ENCODE results near the gene POLRMT. TPM values are rescaled to one million over a fixed set of nuclear protein-coding genes. Genes with fewer than 3 reads are reported as not detected.
"Not testable (repeated sequence)": the region's sequence is repeated elsewhere in the genome, so short reads cannot be mapped to it uniquely, and the experiment has no call there.

Gene POLRMT
- total RNA-seq, 1 donor from 2014 or later, result 29.0 TPM

GRCh38 chr19:588093-588740 lies 45.1 kb downstream of the POLRMT start:
- Histone ChIP-seq H3K4me3 (ENCODE audit: low read depth, low read length) (no peak overlapping the region), H3K27me3 (ENCODE audit: control insufficient read depth, insufficient read depth, low read length) (peaks cover 7% of the 10 kb centered on the region), H3K36me3 (ENCODE audit: control insufficient read depth, insufficient read depth, low read length) (peaks cover 2% of the 10 kb centered on the region)
- TF ChIP-seq CTCF (IDR thresholded peaks at IDR 0.05; ENCODE audit: insufficient read depth, low read length, severe bottlenecking), result peak; percentile 84
- DNase-seq (ENCODE audit: low read depth), result peak; percentile 49
- no peak for FAIRE-seq

- H3K36me3 ChIP-seq (ENCODE audit: control insufficient read depth, insufficient read depth, low read length), result peaks cover 17% of the 10 kb centered on the region
- TF ChIP-seq CTCF (IDR thresholded peaks at IDR 0.05; ENCODE audit: insufficient read depth, low read length, severe bottlenecking), result no peak
- DNase-seq (ENCODE audit: low read depth) (no peak), FAIRE-seq (no peak)
- no peak overlapping the region for H3K4me3 ChIP-seq (ENCODE audit: low read depth, low read length)
- peaks cover 5% of the 10 kb centered on the region for H3K27me3 ChIP-seq (ENCODE audit: control insufficient read depth, insufficient read depth, low read length)
Observed at GRCh38 chr19:585551-586110, 47.7 kb downstream of the POLRMT start.

GRCh38 chr19:585146-585545 lies 48.2 kb downstream of the POLRMT start:
- H3K27me3 ChIP-seq (ENCODE audit: control insufficient read depth, insufficient read depth, low read length); DNase-seq (ENCODE audit: low read depth); FAIRE-seq; H3K4me3 ChIP-seq (ENCODE audit: low read depth, low read length): not testable (repeated sequence)
- peaks cover 19% of the 10 kb centered on the region for H3K36me3 ChIP-seq (ENCODE audit: control insufficient read depth, insufficient read depth, low read length)

- no peak for FAIRE-seq
- peak; percentile 96 for TF ChIP-seq CTCF (IDR thresholded peaks at IDR 0.05; ENCODE audit: insufficient read depth, low read length, severe bottlenecking)
- DNase-seq (ENCODE audit: low read depth), result no peak
- Histone ChIP-seq H3K4me3 (ENCODE audit: low read depth, low read length) (no peak overlapping the region), H3K36me3 (ENCODE audit: control insufficient read depth, insufficient read depth, low read length) (peaks cover 23% of the 10 kb centered on the region), H3K27me3 (ENCODE audit: control insufficient read depth, insufficient read depth, low read length) (peaks cover 5% of the 10 kb centered on the region)
Observed at GRCh38 chr19:584240-585001, 48.9 kb downstream of the POLRMT start.

GRCh38 chr19:583968-584239 lies 49.4 kb downstream of the POLRMT start:
- TF ChIP-seq CTCF (IDR thresholded peaks at IDR 0.05; ENCODE audit: insufficient read depth, low read length, severe bottlenecking), result no peak
- H3K4me3 ChIP-seq (ENCODE audit: low read depth, low read length), result no peak overlapping the region
- H3K27me3 ChIP-seq (ENCODE audit: control insufficient read depth, insufficient read depth, low read length), result peaks cover 3% of the 10 kb centered on the region
- DNase-seq (ENCODE audit: low read depth) (no peak), FAIRE-seq (no peak)
- peaks cover 23% of the 10 kb centered on the region for H3K36me3 ChIP-seq (ENCODE audit: control insufficient read depth, insufficient read depth, low read length)

- no peaks in the 10 kb centered on the region for H3K27me3 ChIP-seq (ENCODE audit: control insufficient read depth, insufficient read depth, low read length)
- peaks cover 23% of the 10 kb centered on the region for H3K36me3 ChIP-seq (ENCODE audit: control insufficient read depth, insufficient read depth, low read length)
- no peak overlapping the region for H3K4me3 ChIP-seq (ENCODE audit: low read depth, low read length)
- no peak for DNase-seq (ENCODE audit: low read depth)
- TF ChIP-seq CTCF (IDR thresholded peaks at IDR 0.05; ENCODE audit: insufficient read depth, low read length, severe bottlenecking), result no peak
- FAIRE-seq, result no peak
Observed at GRCh38 chr19:583198-583967, 50.0 kb downstream of the POLRMT start.
